ENCODE results near the gene RPN2. TPM values are rescaled to one million over a fixed set of nuclear protein-coding genes. Genes with fewer than 3 reads are reported as not detected.

The RPN2 gene
- polyA plus RNA-seq, 1 donor (not counting 4 experiments of a cell fraction or from before 2014, with no cell fraction given): 220 TPM

DNA sequence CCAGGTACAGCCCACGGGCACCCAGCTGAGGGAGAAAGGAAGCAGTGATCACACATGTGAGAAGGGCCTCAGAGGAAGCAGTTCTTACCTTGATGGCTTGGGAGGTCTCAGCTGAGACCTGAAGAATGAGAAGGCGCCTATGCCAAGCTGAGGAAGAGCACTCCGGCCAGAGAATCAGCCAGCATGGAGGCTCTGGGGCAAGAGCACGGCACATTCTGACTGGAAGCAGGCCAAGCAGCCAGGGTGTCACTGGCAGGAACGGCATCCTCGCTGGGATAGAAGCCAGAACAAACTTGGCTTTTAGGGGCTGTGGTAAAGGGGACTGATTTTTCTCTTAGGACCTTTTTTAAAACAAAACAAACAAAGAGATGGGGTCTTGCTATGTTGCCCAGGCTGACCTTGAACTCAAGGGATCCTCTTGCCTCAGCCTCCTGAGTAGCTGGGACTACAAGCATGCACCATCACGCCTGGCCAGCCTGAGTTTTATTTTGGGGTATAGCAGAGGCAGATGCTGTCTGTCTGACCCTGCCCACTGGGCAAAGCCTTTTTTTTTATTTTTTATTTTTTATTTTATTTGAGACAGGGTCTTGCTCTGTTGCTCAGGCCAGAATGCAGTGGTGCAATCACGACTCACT is 64.9 kb downstream of the RPN2 start:
- Histone ChIP-seq H3K27me3 (ENCODE audit: control insufficient read depth, extremely low read depth, insufficient read depth, low read length) (no peaks in the 10 kb centered on the region), H3K9me3 (ENCODE audit: control insufficient read depth, low read depth, low read length) (no peaks in the 10 kb centered on the region), H2AFZ (ENCODE audit: control insufficient read depth, low read length) (no peak overlapping the region), H3K36me3 (ENCODE audit: control insufficient read depth in 2 of 2, extremely low read depth in 1 of 2, insufficient read depth in 2 of 2, low read length in 2 of 2) (peaks cover 11 to 19% of the 10 kb centered on the region in 2 experiments), H3K4me2 (ENCODE audit: control insufficient read depth, extremely low read depth, insufficient read depth, low read depth, low read length) (no peak overlapping the region), H3K27ac (ENCODE audit: control insufficient read depth, insufficient read depth, low read length) (no peak overlapping the region), H3K79me2 (ENCODE audit: control insufficient read depth, insufficient read depth, low read length) (no peaks in the 10 kb centered on the region), H4K20me1 (ENCODE audit: control insufficient read depth, extremely low read depth, insufficient read depth, low read length) (no peaks in the 10 kb centered on the region), H3K4me3 (ENCODE audit: control insufficient read depth in 2 of 3, extremely low read depth in 1 of 3, insufficient read depth in 2 of 3, low read depth in 1 of 3, low read length in 3 of 3) (no peak overlapping the region), H3K9ac (ENCODE audit: control insufficient read depth, extremely low read depth, insufficient read depth, low read length) (no peak overlapping the region), H3K9me1 (ENCODE audit: control insufficient read depth, extremely low read depth, insufficient read depth, low read length) (no peaks in the 10 kb centered on the region), H3K4me1 (ENCODE audit: control insufficient read depth, extremely low read depth, insufficient read depth, low read length) (peaks cover 13% of the 10 kb centered on the region)
- FAIRE-seq: no peak
- dilution Hi-C loops (cut with MboI; ENCODE audit: extremely low pct_ligation_motif_present, low sequenced_read_pairs): no loop called here
- DNase-seq (ENCODE audit: low read depth, low spot score): no peak
- TF ChIP-seq EZH2 (IDR thresholded peaks at IDR 0.05; ENCODE audit: low read length): no peak
- TF ChIP-seq CTCF (optimal IDR thresholded peaks at IDR 0.05 in 1 of 3, IDR thresholded peaks at IDR 0.05 in 1 of 3, conservative IDR thresholded peaks at IDR 0.05 in 1 of 3; ENCODE audit: extremely low read depth in 1 of 3, insufficient read depth in 2 of 3, low read length in 3 of 3): no peak

DNA sequence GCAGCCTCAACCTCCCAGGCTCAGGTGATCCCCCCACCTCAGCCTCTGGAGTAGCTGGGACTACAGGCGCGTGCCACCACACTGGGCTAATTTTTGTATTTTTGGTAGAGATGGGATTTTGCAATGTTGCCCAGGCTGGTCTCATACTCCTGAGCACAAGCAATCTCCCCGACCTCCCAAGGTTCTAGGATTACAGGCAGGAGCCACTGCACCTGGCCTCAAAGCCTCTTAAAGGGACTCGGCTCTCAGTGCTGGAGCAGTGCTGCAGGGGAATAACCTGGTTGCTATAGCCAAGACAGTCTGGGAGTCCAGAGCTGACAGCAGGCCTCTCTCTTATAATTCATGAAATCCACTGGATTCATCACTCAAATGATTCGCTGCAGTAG is 65.4 kb downstream of the RPN2 start:
- DNase-seq (ENCODE audit: low read depth, low spot score): no peak
- Histone ChIP-seq H3K79me2 (ENCODE audit: control insufficient read depth, insufficient read depth, low read length) (no peaks in the 10 kb centered on the region), H3K9me1 (ENCODE audit: control insufficient read depth, extremely low read depth, insufficient read depth, low read length) (no peaks in the 10 kb centered on the region)

More for the DNA sequence above, 65.4 kb downstream of the RPN2 start:
- no peak overlapping the region for H3K27ac ChIP-seq (ENCODE audit: control insufficient read depth, insufficient read depth, low read length)
- no peaks in the 10 kb centered on the region for H3K9me3 ChIP-seq (ENCODE audit: control insufficient read depth, low read depth, low read length)
- no peak overlapping the region for H3K9ac ChIP-seq (ENCODE audit: control insufficient read depth, extremely low read depth, insufficient read depth, low read length)
- no peaks in the 10 kb centered on the region for H4K20me1 ChIP-seq (ENCODE audit: control insufficient read depth, extremely low read depth, insufficient read depth, low read length)
- dilution Hi-C loops (cut with MboI; ENCODE audit: extremely low pct_ligation_motif_present, low sequenced_read_pairs): no loop called here
- peaks cover 9 to 18% of the 10 kb centered on the region in 2 experiments for H3K36me3 ChIP-seq (ENCODE audit: control insufficient read depth in 2 of 2, extremely low read depth in 1 of 2, insufficient read depth in 2 of 2, low read length in 2 of 2)
- H3K4me2 ChIP-seq (ENCODE audit: control insufficient read depth, extremely low read depth, insufficient read depth, low read depth, low read length): no peak overlapping the region
- H3K27me3 ChIP-seq (ENCODE audit: control insufficient read depth, extremely low read depth, insufficient read depth, low read length): no peaks in the 10 kb centered on the region
- H3K4me3 ChIP-seq (ENCODE audit: control insufficient read depth in 2 of 3, extremely low read depth in 1 of 3, insufficient read depth in 2 of 3, low read depth in 1 of 3, low read length in 3 of 3): no peak overlapping the region
- no peak for FAIRE-seq
- peaks cover 12% of the 10 kb centered on the region for H3K4me1 ChIP-seq (ENCODE audit: control insufficient read depth, extremely low read depth, insufficient read depth, low read length)
- H2AFZ ChIP-seq (ENCODE audit: control insufficient read depth, low read length): no peak overlapping the region
- no peak for TF ChIP-seq EZH2 (IDR thresholded peaks at IDR 0.05; ENCODE audit: low read length)
- no peak for TF ChIP-seq CTCF (optimal IDR thresholded peaks at IDR 0.05 in 1 of 3, IDR thresholded peaks at IDR 0.05 in 1 of 3, conservative IDR thresholded peaks at IDR 0.05 in 1 of 3; ENCODE audit: extremely low read depth in 1 of 3, insufficient read depth in 2 of 3, low read length in 3 of 3)

Data from keratinocyte (primary cell).